ENCODE data around the gene CDH4.

Gene CDH4

GRCh38 chr20:61933481-61933950 is 681.5 kb downstream of the CDH4 start:
- no peak overlapping the region for H3K9ac ChIP-seq (ENCODE audit: low read depth, low read length)
- H3K36me3 ChIP-seq (ENCODE audit: insufficient read depth, low read length), result peaks cover 19% of the 10 kb centered on the region
- H3K27me3 ChIP-seq (ENCODE audit: control insufficient read depth, insufficient read depth, low read length), result no peaks in the 10 kb centered on the region
- H3K4me1 ChIP-seq (ENCODE audit: control insufficient read depth, insufficient read depth, low read length), result no peaks in the 10 kb centered on the region
- no peak overlapping the region for H3K4me3 ChIP-seq (ENCODE audit: low read length)
- H3K4me2 ChIP-seq (ENCODE audit: low read length), result no peak overlapping the region
- H3K9me3 ChIP-seq (replicated peaks; ENCODE audit: low read length), result no peaks in the 10 kb centered on the region

GRCh38 chr20:61933951-61934715 is 682.1 kb downstream of the CDH4 start:
- H3K27me3 ChIP-seq (ENCODE audit: control insufficient read depth, insufficient read depth, low read length), result no peaks in the 10 kb centered on the region
- no peak overlapping the region for H3K4me2 ChIP-seq (ENCODE audit: low read length)
- H3K36me3 ChIP-seq (ENCODE audit: insufficient read depth, low read length), result peaks cover 18% of the 10 kb centered on the region
- no peak overlapping the region for H3K9ac ChIP-seq (ENCODE audit: low read depth, low read length)
- no peaks in the 10 kb centered on the region for H3K4me1 ChIP-seq (ENCODE audit: control insufficient read depth, insufficient read depth, low read length)
- no peaks in the 10 kb centered on the region for H3K9me3 ChIP-seq (replicated peaks; ENCODE audit: low read length)
- H3K4me3 ChIP-seq (ENCODE audit: low read length), result no peak overlapping the region

- no peak overlapping the region for H3K4me3 ChIP-seq (ENCODE audit: low read length)
These were observed 682.9 kb downstream of the CDH4 start for GRCh38 chr20:61934716-61935530.

GRCh38 chr20:61935926-61936700 is 684.1 kb downstream of the CDH4 start:
- no peaks in the 10 kb centered on the region for H3K27me3 ChIP-seq (ENCODE audit: control insufficient read depth, insufficient read depth, low read length)
- no peak overlapping the region for H3K9ac ChIP-seq (ENCODE audit: low read depth, low read length)
- H3K4me2 ChIP-seq (ENCODE audit: low read length), result no peak overlapping the region
- H3K9me3 ChIP-seq (replicated peaks; ENCODE audit: low read length), result no peaks in the 10 kb centered on the region
- no peaks in the 10 kb centered on the region for H3K4me1 ChIP-seq (ENCODE audit: control insufficient read depth, insufficient read depth, low read length)
- no peak overlapping the region for H3K4me3 ChIP-seq (ENCODE audit: low read length)
- H3K36me3 ChIP-seq (ENCODE audit: insufficient read depth, low read length), result peaks cover 11% of the 10 kb centered on the region

More at GRCh38 chr20:61934716-61935530, 682.9 kb downstream of the CDH4 start:
- H3K9ac ChIP-seq (ENCODE audit: low read depth, low read length), result no peak overlapping the region
- H3K27me3 ChIP-seq (ENCODE audit: control insufficient read depth, insufficient read depth, low read length), result no peaks in the 10 kb centered on the region
- H3K36me3 ChIP-seq (ENCODE audit: insufficient read depth, low read length), result peaks cover 12% of the 10 kb centered on the region
- no peaks in the 10 kb centered on the region for H3K9me3 ChIP-seq (replicated peaks; ENCODE audit: low read length)
- H3K4me2 ChIP-seq (ENCODE audit: low read length), result no peak overlapping the region
- H3K4me1 ChIP-seq (ENCODE audit: control insufficient read depth, insufficient read depth, low read length), result no peaks in the 10 kb centered on the region

- no peak overlapping the region for H3K9ac ChIP-seq (ENCODE audit: low read depth, low read length)
- H3K36me3 ChIP-seq (ENCODE audit: insufficient read depth, low read length), result peaks cover 11% of the 10 kb centered on the region
- no peaks in the 10 kb centered on the region for H3K4me1 ChIP-seq (ENCODE audit: control insufficient read depth, insufficient read depth, low read length)
- no peaks in the 10 kb centered on the region for H3K27me3 ChIP-seq (ENCODE audit: control insufficient read depth, insufficient read depth, low read length)
- no peak overlapping the region for H3K4me2 ChIP-seq (ENCODE audit: low read length)
- no peak overlapping the region for H3K4me3 ChIP-seq (ENCODE audit: low read length)
- no peaks in the 10 kb centered on the region for H3K9me3 ChIP-seq (replicated peaks; ENCODE audit: low read length)
These were observed 684.7 kb downstream of the CDH4 start for GRCh38 chr20:61936701-61937131.

GRCh38 chr20:61937146-61937962 is 685.3 kb downstream of the CDH4 start:
- H3K27me3 ChIP-seq (ENCODE audit: control insufficient read depth, insufficient read depth, low read length), result no peaks in the 10 kb centered on the region
- H3K9me3 ChIP-seq (replicated peaks; ENCODE audit: low read length), result no peaks in the 10 kb centered on the region
- H3K4me2 ChIP-seq (ENCODE audit: low read length), result no peak overlapping the region
- no peak overlapping the region for H3K4me3 ChIP-seq (ENCODE audit: low read length)
- no peaks in the 10 kb centered on the region for H3K4me1 ChIP-seq (ENCODE audit: control insufficient read depth, insufficient read depth, low read length)
- peaks cover 11% of the 10 kb centered on the region for H3K36me3 ChIP-seq (ENCODE audit: insufficient read depth, low read length)
- no peak overlapping the region for H3K9ac ChIP-seq (ENCODE audit: low read depth, low read length)

GRCh38 chr20:61937963-61938838 is 686.1 kb downstream of the CDH4 start:
- no peak overlapping the region for H3K4me3 ChIP-seq (ENCODE audit: low read length)
- no peaks in the 10 kb centered on the region for H3K9me3 ChIP-seq (replicated peaks; ENCODE audit: low read length)
- no peak overlapping the region for H3K4me2 ChIP-seq (ENCODE audit: low read length)
- H3K27me3 ChIP-seq (ENCODE audit: control insufficient read depth, insufficient read depth, low read length), result no peaks in the 10 kb centered on the region
- no peak overlapping the region for H3K9ac ChIP-seq (ENCODE audit: low read depth, low read length)
- peaks cover 5% of the 10 kb centered on the region for H3K36me3 ChIP-seq (ENCODE audit: insufficient read depth, low read length)
- H3K4me1 ChIP-seq (ENCODE audit: control insufficient read depth, insufficient read depth, low read length), result no peaks in the 10 kb centered on the region

- H3K4me3 ChIP-seq (ENCODE audit: low read length), result no peak overlapping the region
- peaks cover 3% of the 10 kb centered on the region for H3K36me3 ChIP-seq (ENCODE audit: insufficient read depth, low read length)
- H3K9me3 ChIP-seq (replicated peaks; ENCODE audit: low read length), result no peaks in the 10 kb centered on the region
- no peak overlapping the region for H3K9ac ChIP-seq (ENCODE audit: low read depth, low read length)
- H3K27me3 ChIP-seq (ENCODE audit: control insufficient read depth, insufficient read depth, low read length), result no peaks in the 10 kb centered on the region
- no peak overlapping the region for H3K4me2 ChIP-seq (ENCODE audit: low read length)
- H3K4me1 ChIP-seq (ENCODE audit: control insufficient read depth, insufficient read depth, low read length), result no peaks in the 10 kb centered on the region
These were observed 687.0 kb downstream of the CDH4 start for GRCh38 chr20:61938839-61939690.

- no peaks in the 10 kb centered on the region for H3K9me3 ChIP-seq (replicated peaks; ENCODE audit: low read length)
- H3K4me2 ChIP-seq (ENCODE audit: low read length), result no peak overlapping the region
- no peaks in the 10 kb centered on the region for H3K4me1 ChIP-seq (ENCODE audit: control insufficient read depth, insufficient read depth, low read length)
- H3K36me3 ChIP-seq (ENCODE audit: insufficient read depth, low read length), result peaks cover 3% of the 10 kb centered on the region
- H3K9ac ChIP-seq (ENCODE audit: low read depth, low read length), result no peak overlapping the region
- H3K27me3 ChIP-seq (ENCODE audit: control insufficient read depth, insufficient read depth, low read length), result no peaks in the 10 kb centered on the region
- no peak overlapping the region for H3K4me3 ChIP-seq (ENCODE audit: low read length)
These were observed 687.8 kb downstream of the CDH4 start for GRCh38 chr20:61939691-61940360.
